Ectodermal cell (in vitro differentiated cells): ENCODE measurements around the gene KRT76.

Source experiments
- H3K27ac ChIP-seq: 2 replicates; pipeline ENCODE4 v1.7.0; 2013; ENCODE audit warnings: mild to moderate bottlenecking, low read depth, low read length; ENCODE audit not compliant: insufficient read depth, poor library complexity, severe bottlenecking
- H3K27me3 ChIP-seq: 2 replicates; pipeline ENCODE4 v1.7.0; 2013; ENCODE audit warnings: mild to moderate bottlenecking, low read length; ENCODE audit not compliant: insufficient read depth, control insufficient read depth, poor library complexity, severe bottlenecking
- H3K36me3 ChIP-seq: one replicate; pipeline ENCODE4 v1.7.0; 2013; ENCODE audit warnings: low read length; ENCODE audit not compliant: control insufficient read depth, insufficient read depth
- H3K4me1 ChIP-seq: one replicate; pipeline ENCODE4 v1.7.0; 2013; ENCODE audit warnings: low read length; ENCODE audit not compliant: control insufficient read depth, insufficient read depth
- H3K4me3 ChIP-seq: 2 replicates; pipeline ENCODE4 v1.7.0; 2013; ENCODE audit warnings: low read depth, low read length, control low read depth; ENCODE audit not compliant: insufficient read depth
- H3K9me3 ChIP-seq: 2 replicates; pipeline ENCODE4 v1.7.0; 2013; ENCODE audit warnings: mild to moderate bottlenecking, low read length, moderate library complexity; ENCODE audit not compliant: control insufficient read depth
- WGBS, 2 experiments: methylation state at CpG; one replicate each; pipeline ENCODE4 v1.1.7; 2013; ENCODE audit warnings: missing lambda C conversion rate in 2 of 2; 5-methylcytosine and 5-hydroxymethylcytosine counted together

Gene KRT76

DNA sequence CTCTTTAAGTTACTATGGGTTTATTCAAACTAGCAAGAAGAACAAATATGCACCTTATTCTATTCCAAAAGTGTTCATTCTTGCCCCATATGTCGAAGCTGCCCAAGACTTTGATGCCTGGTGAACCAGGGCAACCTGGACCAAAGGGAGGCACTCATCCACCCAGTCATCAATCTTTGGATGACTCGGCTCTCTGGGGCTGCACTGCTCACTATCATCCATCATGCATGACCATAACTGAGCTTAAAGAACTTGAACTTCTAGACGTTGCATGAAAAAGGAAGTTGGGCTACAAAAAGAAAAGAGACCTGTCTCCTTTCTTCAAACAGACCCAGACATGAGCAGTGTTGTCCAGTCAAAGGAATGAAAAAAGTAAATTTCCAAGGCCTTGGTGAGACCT, 35.6 kb upstream of the KRT76 start:
- Histone ChIP-seq H3K27me3 (no peaks in the 10 kb centered on the region), H3K4me1 (no peaks in the 10 kb centered on the region), H3K4me3 (no peak overlapping the region), H3K9me3 (no peaks in the 10 kb centered on the region), H3K36me3 (no peaks in the 10 kb centered on the region), H3K27ac (no peak overlapping the region)
- 81 to 90% methylated on average over 3 of the region's 3 CpGs for WGBS, 2 experiments

DNA sequence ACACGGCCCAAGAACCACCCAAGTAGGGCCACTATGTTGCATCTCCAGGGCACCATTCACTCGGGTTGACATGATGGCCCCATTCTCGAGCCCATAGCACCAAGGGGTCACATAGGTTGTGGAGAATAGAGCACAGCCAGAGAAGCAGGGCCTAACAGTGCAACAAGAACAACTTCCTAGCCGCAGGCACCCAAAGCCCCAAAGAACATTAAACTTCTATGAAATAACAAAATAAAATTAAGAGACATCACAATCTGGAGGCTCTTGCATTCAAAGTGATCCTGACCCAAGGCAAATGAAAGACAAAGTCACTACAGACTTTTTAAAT, 34.9 kb upstream of the KRT76 start:
- 77 to 78% methylated on average over 4 of the region's 4 CpGs for WGBS, 2 experiments
- Histone ChIP-seq H3K4me3 (no peak overlapping the region), H3K9me3 (no peaks in the 10 kb centered on the region), H3K27me3 (no peaks in the 10 kb centered on the region), H3K4me1 (no peaks in the 10 kb centered on the region), H3K27ac (no peak overlapping the region), H3K36me3 (no peaks in the 10 kb centered on the region)

DNA sequence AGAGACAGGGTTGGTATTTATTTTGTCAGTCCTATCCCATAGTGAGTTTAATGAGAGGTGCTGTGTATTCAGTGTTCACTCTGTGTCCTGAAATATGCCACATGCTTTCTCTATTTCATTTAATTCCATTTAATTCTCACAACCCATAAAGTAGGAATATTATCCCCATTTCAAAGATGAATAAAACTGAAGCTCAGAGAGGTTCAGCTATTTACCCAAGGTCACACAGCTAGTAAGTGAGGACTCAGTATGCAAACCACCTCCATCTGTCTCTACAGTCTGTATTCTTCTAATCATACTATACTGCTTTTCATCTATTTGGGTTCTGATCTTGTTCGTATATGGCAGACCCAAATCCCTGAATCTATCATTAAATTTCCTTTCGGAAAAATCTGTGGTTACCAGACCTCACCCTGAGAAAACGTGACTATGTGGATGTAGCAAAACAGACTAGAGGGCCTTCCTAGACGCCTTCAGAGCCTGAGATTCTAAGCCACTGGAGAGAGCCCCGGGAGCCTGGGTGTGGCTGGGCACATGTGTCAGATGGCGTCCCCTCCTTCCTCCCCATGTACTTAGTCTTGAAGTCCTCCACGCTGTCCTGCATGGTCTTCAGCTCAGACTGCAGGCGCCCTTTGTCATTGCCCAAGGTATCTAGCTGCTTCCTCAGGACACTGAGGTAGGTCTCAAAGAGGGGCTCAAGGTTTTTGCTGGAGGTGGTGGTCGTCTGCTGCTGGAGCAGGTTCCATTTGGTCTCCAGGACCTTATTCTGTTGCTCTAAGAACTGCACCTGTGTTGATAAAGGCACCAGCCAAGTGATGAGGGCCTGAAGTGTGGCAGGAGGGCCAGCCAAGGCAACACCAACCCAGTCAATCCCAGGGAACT, 34.3 kb upstream of the KRT76 start:
- 92% methylated on average over 9 of the region's 9 CpGs for WGBS, 2 experiments
- Histone ChIP-seq H3K27me3 (no peaks in the 10 kb centered on the region), H3K4me1 (no peaks in the 10 kb centered on the region), H3K36me3 (no peaks in the 10 kb centered on the region), H3K27ac (no peak overlapping the region), H3K4me3 (no peak overlapping the region), H3K9me3 (no peaks in the 10 kb centered on the region)

DNA sequence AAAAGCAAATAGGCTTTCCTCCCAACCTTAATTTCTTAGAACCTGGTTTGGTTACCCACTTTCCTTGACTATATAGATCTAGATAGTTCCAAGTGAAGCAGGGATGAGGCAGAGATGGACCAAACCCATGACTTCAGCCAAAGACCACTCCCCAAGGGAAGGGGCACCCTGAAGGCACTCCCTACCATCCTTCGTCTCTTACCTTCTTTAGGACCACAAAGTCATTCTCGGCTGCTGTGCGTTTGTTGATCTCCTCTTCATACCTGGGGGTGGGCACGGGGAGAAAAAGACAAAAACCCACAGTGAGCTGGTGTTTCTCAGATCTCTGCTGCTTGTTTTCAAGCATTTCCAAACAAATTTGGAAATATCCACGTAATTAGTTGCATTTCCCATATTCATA, 33.4 kb upstream of the KRT76 start:
- Histone ChIP-seq H3K27me3 (no peaks in the 10 kb centered on the region), H3K36me3 (no peaks in the 10 kb centered on the region), H3K4me3 (no peak overlapping the region), H3K9me3 (no peaks in the 10 kb centered on the region), H3K4me1 (no peaks in the 10 kb centered on the region), H3K27ac (no peak overlapping the region)
- 71 to 72% methylated on average over 5 of the region's 5 CpGs for WGBS, 2 experiments

DNA sequence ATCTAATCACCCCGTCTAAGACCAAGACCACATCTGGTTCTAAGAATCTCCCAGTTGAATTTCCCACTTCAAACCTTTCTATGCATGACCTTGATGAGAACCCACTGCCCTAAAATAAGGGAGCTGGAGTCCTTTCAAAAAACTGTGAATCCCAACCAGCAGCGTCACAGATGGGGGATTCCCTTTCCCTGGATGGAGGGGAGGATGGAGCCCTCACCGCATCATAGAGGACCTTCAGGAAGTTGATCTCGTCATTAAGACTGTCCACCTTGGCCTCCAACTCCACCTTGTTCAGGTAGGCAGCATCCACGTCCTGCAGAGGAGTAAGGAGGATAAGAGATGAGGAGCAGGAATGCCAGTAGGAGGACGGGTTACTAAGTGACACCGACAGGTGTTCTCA, 32.0 kb upstream of the KRT76 start:
- no peaks in the 10 kb centered on the region for H3K27me3 ChIP-seq
- WGBS, 2 experiments, result 91% methylated on average over 7 of the region's 7 CpGs

DNA sequence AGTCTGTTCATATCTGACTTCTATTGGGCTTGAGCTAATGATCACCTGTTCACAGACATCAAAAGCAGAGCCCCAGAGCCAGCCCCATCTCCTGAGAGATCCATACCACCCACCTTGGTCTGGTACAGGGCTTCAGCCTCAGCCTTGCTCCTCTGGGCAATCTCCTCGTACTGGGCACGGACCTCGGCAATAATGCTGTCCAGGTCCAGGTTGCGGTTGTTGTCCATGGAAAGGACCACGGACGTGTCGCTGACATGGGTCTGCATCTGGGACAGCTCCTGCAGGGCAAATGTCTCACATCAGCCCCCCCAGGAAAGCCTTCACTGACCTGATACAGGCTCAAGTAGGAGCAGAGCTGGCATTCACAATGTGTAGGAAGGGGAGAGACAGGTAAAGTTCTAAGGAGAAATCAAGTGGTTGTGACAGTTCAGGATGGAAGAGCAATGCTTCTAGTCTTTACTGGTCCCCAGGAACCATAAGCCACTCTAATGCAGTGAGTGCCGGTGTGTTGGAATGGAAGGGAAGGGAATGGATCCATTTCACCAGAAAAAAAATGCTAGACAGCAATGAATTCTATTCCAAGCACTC, 31.5 kb upstream of the KRT76 start:
- H3K27ac ChIP-seq, result no peak overlapping the region
- no peaks in the 10 kb centered on the region for H3K9me3 ChIP-seq
- H3K36me3 ChIP-seq, result no peaks in the 10 kb centered on the region
- no peak overlapping the region for H3K4me3 ChIP-seq
- H3K4me1 ChIP-seq, result peaks cover 6% of the 10 kb centered on the region
- 95 to 97% methylated on average over 8 of the region's 8 CpGs for WGBS, 2 experiments
- H3K27me3 ChIP-seq, result no peaks in the 10 kb centered on the region

More for the DNA sequence above, 32.0 kb upstream of the KRT76 start:
- Histone ChIP-seq H3K27ac (no peak overlapping the region), H3K9me3 (no peaks in the 10 kb centered on the region), H3K4me1 (peaks cover 6% of the 10 kb centered on the region), H3K36me3 (no peaks in the 10 kb centered on the region), H3K4me3 (no peak overlapping the region)

DNA sequence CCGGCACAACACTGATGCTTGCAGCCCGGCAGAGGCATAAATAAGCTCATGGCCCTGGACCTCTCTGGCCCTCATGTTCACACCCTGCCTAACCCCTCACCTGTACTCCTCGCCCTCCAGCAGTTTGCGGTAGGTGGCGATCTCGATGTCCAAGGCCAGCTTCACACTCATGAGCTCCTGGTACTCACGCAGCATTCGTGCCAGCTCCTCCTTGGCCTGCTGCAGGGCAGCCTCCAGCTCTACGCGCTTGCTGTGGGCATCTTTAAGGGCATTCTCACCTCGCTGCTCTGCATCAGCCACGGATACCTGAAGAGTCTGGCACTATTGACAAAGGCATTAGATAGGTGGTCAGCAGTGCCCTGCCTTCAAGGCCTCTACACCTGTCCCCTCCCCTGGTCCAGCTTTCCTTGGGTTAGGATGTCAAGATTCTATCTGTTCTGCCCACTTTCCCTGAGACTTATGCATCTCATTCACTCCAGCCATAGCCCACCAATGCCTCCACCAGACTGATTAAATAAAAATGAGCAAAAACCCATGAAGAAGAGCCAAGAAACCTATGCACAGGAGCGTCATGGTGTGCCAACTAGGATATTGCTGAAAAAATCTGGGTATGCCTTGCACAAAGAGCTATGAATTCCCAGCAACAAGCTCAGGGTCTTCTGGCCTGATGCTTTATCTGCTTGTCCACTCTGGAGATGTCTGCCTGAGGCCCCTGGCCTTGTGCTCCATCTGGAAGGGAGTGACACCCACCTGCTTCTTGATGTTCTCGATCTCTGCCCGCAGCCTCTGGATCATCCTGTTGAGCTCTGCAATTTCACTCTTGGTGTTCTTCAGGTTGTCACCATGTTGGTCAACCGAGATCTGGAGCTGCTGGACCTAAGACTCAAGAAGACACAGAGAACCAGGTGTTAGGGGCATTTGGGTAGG, 30.7 kb upstream of the KRT76 start:
- WGBS, 2 experiments, result 93 to 94% methylated on average over 16 of the region's 16 CpGs
- Histone ChIP-seq H3K27me3 (no peaks in the 10 kb centered on the region), H3K9me3 (no peaks in the 10 kb centered on the region), H3K36me3 (no peaks in the 10 kb centered on the region), H3K4me3 (no peak overlapping the region), H3K27ac (no peak overlapping the region), H3K4me1 (peaks cover 6% of the 10 kb centered on the region)

DNA sequence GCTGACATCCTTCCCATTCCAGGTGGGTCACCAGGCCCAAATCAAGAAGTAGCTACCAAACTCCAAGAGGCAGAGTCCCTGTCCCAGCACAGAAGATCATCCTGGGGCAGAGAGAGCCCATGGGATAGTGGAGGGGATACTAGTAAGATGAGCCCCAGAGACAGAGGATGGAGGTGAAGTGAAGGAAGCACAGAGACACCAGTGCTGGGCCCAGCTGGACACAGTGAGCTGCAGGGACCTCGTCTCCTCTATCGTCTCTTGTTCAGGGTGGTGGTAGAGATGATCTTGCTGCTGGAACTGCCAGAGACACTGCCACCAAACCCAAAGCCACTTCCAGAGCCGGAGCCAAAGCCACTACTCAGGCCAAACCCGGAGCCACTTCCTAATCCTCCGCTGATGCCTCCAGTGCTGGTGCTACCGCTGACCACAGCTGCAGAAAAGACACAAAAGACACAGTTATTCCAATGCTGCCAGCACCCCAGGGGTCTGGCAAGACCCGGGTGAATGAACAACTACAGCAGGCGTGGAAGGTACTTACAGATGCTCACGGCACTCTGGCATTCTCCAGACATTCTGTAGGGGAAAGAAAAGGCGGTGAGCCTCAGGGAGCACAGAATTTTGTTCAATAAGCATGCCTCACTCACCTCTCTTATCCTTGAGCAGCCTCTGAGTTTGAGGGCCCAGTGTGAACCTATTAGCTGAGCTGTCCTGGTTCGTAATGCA, 29.8 kb upstream of the KRT76 start:
- H3K9me3 ChIP-seq, result no peaks in the 10 kb centered on the region
- WGBS, 2 experiments, result 70 to 76% methylated on average over 11 of the region's 11 CpGs
- H3K27ac ChIP-seq, result no peak overlapping the region
- peaks cover 6% of the 10 kb centered on the region for H3K4me1 ChIP-seq
- H3K36me3 ChIP-seq, result no peaks in the 10 kb centered on the region
- H3K27me3 ChIP-seq, result no peaks in the 10 kb centered on the region
- H3K4me3 ChIP-seq, result no peak overlapping the region

DNA sequence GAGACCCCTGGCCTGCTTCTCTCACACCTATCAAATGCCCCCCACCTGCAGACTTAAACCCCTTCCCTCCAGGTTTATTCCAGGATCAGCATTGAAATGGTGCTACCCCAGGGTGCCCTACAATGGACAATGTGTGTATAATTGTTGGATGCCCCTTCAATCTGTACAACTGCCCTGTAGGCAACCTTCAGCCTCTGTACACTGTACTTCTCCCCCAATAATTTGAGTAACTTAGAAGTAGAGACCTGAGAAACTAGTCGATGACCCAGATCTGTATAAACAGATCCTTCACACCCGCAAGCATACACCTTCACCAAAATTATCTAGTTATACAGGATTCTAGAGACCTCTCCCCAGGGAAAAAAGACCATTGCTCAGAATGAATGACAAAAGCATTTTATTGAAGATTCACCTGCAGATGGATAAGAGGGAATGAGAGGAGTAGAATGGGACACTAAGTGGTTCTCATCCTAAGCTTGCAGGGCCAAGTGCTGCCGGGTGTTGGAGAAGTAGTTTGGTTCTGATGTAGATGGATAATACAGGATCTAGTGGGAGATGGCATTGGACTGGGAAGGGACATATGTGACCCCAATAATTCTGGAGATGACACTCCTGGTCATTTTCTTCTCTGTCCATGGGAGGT, 29.1 kb upstream of the KRT76 start:
- H3K27me3 ChIP-seq, result no peaks in the 10 kb centered on the region
- no peaks in the 10 kb centered on the region for H3K9me3 ChIP-seq
- no peaks in the 10 kb centered on the region for H3K36me3 ChIP-seq
- H3K4me1 ChIP-seq, result peaks cover 6% of the 10 kb centered on the region
- H3K4me3 ChIP-seq, result no peak overlapping the region
- WGBS, 2 experiments, result 94 to 100% methylated on average over 3 of the region's 3 CpGs
- no peak overlapping the region for H3K27ac ChIP-seq
